GM19043 (cell line): ENCODE data around the gene DCDC1.
"Not testable (repeated sequence)": the region's sequence is repeated elsewhere in the genome, so short reads cannot be mapped to it uniquely, and the experiment has no call there.

Experiments
- ATAC-seq: cut with Tn5 transposase; IDR thresholded peaks from one replicate; pipeline ENCODE4 v1.9.1; 2021; ENCODE audit warnings: low read depth; ENCODE audit not compliant: unreplicated experiment

DCDC1 gene

DNA sequence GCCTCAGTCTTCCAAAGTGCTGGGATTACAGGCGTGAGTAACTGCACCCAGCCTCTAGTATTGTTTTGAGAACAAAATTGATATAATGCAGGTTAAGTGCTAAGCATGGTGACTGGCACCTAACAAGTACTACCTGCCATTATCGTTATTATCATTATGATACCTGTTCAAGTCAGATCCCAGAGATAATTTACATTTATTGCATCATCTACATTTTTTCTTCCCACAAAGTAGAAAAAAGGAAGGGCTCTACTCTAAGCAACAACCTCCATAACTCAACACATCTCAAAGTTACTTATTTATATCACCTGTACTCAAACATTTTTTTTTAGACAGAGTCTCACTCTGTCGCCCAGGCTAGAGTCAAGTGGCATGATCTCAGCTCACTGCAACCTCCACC lies 42.1 kb downstream of the DCDC1 start:
- no peak for ATAC-seq

DNA sequence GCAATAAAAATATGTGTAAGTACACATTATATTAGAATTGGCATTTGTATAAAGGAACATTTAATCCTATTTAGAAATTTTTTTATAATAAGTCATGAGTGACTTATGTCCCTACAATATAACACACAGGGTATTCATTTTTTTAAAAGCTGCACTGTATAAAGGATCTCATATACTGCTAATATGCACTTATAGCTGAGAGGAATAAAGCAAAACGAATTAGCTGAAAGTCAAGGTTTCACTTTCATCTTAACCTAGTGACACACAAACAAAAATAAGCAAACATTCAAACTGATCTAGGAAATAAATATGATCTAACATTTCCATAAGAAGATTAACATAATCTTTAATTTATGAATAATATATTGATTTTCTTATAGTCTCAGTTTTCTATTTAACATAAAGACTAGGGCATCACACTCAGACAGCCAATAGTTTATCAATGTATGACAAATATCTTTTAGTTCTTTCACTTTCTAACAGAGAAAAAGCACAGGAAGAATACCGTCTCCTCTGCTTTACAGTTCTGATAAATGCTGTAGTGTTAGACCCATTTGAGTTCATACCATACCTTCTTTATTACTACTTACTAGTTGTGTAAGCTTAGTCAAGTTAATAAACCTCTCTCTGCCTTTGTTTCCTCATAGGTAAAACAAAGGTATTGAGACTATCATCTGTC lies 42.9 kb downstream of the DCDC1 start:
- ATAC-seq, result peak; percentile 77

DNA sequence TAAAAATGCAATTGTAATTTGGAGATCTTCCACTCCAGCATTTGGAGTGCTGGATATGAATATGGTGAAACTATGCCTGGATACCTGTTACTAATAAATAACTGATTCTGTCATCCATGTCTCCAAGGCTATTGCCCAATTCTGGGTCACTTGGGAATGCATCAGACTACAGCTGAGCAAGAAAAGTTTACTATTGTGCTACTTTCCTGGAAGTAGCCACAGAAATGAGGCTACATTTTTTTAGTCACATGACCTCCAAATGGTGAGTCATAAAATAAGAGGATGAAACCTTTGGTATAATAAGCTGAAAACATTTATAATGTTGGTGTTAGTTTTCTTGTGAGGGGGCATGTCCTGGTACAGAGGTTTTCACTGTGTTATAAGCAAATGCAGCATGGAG lies 44.4 kb downstream of the DCDC1 start:
- no peak for ATAC-seq

DNA sequence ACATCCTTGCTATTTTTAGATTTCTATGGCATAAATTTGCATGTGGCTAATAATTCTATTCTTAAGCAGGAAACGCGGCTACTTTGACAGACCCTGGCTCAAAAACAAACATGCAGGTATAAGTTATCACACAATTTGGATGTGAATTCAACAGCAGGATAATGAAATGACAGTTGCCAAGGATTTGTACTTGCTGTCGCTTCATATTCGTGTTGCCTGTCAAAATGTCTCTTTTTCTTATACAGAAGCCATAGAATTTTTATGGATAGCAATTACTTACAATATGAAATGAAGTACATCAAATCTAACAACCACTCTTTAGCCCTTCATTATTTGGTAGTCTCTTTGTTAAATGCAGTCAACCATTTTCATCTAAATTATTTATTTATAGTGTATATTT lies 46.4 kb downstream of the DCDC1 start:
- ATAC-seq, result no peak

DNA sequence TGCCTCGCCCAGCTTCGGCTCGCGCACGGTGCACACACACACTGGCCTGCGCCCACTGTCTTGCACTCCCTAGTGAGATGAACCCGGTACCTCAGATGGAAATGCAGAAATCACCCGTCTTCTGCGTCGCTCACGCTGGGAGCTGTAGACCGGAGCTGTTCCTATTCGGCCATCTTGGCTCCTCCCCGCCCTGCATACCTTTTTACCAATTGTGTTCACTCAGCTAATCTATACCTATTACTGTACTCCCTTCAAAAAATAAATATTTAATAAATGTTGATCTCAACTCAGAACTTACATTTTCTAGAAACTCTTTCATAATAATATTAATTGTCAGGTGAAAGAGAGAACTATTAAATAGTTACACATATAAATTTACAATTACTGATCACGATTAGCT lies 48.0 kb downstream of the DCDC1 start:
- ATAC-seq, result not testable (repeated sequence)

DNA sequence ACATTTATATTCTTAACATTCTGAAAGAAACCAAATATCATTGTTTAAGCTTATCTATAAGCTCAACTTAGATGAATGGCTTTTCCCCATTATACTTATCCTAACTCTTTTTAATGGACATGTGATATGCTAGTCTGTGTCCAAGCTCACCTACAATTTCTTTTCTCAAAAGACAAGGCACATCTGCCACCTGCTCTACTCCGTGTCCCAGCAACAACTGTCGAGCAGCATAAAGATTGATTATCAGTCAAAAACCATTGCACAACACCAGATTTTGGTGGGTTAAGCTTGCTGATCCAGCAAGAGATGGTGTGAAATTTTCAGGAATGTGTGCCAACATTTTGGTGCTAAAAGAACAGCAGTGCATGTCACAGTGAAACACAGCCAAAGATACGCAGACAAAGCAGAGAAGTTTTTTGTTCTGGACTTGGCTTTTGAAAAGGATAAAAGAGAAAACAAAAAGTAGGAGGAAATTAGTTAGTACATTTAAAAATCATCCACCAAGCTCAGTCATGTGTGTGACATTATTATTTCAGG lies 65.8 kb downstream of the DCDC1 start:
- no peak for ATAC-seq

DNA sequence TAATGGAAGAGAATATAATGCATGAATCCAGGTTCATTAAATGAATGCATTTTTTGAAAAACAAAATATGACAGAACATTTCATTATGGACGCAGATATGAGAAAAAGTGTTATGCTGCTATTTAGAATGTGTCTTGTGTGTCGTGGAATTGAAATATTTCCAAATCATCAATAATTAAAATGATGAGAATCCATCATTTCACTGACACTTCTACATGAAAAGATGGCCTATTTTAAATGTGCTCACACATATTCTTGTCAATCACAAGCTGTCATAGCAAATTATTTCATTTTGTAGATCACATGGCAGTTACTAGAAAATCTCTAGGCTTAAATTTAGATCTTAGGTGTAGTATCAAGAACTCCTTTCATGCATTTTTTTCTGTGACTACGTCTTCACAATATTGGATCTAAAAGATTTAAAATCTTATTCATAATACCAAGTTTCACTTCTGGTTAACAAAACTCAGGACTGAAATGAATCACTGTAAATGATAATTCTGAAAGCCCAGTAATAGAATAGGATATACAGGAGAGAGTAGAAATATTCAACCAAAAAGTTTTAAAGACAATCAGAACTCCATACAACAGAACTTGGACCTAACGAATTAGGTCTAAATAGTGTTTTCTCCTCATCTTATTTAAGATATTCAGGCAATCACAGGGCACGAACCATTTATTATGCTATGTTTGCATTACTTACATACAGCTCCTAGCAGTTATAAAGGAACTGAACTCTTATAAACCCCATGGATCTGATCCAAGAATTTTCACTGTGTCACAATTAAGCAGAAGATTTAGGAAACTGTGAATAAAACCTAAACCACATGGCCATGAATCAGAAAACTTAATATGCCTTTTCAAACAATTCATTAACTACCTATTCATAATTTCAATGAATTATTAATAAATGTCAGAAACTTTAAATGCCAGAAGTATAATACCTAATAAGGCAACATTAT lies 67.7 kb downstream of the DCDC1 start:
- no peak for ATAC-seq

DNA sequence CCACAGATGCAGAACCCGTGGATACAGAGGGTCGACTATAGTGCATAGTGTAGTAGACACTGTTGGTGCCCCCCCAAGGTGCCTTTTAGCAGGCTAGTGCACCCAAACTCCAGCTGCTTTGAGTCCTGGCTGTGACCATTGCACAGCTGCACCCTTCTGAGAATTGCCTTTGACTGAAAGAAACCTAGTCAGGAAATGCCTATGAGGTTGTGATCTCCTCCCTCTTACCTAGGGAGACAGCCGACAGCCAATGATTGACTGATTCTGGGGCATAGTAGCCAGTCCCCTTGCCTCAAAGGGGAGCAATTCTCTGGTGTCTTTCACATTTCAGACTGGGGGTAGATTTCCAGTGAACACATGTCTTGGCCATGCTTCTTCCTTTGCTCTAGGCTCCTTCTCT lies 74.2 kb downstream of the DCDC1 start:
- no peak for ATAC-seq

DNA sequence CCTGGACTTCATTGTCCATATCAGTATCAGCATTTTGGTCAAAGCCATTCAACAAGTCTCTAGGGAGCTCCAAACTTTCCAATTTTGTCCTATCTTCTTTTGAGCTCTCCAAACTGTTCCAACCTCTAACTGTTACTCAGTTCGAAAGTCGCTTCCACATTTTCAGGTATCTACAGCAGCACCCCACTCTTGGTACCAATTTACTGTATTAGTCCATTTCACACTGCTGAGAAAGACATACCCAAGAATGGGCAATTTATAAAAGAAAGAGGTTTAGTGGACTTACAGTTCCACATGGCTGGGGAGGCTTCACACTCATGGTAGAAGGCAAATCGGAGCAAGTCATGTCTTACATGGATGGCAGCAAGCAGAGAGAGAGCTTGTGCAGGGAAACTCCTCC lies 96.0 kb downstream of the DCDC1 start:
- not testable (repeated sequence) for ATAC-seq

DNA sequence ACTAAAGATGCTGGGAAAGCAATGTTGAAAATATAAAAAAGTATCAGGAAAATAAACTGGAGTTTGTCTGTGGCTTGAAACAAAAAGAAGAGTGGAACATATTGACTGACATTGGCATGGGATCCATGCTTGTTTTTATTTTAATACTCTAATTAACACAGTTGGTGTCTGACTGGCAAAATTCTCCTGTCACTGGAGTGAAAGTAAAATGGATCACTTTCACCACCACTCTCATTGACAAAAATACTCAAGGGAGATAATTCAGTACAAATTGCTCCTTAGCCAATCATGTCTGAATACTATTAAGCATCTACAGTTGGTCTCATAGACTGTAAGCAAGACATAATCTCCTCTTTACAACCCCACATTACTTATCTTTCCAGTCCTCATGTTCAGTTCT lies 101.8 kb downstream of the DCDC1 start:
- ATAC-seq, result no peak

DNA sequence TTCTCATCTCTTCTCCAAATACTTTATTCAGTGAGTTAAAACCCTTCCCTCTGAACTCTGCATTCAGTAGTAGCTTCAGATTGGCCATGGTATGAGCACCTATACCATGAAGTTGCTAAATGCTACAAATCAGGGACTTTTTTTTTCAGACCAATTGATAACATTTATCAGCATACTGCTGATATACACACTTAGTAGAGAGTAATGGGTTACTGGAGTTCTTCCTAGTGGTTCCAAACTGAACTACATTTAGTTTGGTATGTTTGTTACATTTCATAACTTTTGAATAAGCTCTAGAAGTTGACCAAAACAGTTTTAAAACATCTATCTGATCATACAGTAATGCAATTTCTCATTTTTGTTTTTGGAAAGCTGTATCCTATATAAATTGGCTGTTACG lies 104.7 kb downstream of the DCDC1 start:
- ATAC-seq, result no peak

DNA sequence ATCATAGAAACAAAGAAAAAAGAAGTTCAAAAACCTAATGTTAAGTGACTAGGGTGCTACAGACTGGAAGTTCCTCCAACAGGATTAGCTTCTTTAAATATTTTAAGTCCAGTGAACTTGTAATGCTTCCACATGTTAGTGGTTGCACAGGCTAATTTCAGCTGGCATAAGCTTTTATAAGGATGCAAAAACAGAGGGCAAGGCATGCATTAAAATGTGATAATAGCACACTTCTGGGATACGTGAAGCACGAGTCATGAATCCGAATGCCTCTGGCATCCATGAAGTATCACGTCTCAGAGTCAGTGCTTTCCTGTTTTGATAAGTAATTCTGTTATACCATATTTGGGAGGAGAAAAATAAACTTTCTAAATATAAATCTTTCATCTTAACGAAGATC lies 106.8 kb downstream of the DCDC1 start:
- no peak for ATAC-seq

DNA sequence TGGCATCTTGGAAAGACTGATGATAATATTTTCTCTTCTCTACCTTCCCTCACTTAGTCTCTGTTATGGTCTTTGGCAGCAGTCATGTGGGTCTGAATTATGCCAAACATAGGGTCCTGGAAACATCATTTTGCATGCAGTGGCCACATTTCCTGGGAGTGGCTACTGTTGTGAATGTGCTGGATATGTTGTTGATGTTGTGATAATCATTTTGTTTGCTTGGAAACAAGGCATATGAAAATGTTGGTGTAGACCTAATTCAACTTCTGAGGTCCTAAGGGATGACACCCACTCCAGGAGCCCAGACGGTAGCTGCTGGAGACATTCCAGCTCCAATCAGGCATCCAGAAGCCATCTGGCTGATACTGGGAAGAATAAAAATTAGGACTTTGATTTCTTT lies 109.7 kb downstream of the DCDC1 start:
- ATAC-seq, result no peak

DNA sequence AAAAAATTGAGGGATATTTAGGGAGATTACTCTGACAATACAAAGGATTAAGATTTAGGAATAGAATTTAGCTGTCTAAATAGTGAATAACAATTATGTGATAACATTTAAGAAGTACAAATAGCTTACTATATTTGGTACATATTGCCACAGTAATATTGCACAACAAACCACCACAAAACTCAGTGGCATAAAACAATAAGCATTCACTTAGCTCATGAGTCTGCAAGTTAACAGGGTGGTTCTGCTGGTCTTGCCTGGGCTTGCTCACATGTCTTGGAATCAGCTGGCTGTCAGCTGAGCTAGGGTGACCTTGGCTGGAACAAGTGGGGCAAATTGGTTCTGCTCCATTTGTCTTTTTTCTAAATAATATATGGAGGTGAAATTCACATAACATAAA lies 115.1 kb downstream of the DCDC1 start:
- ATAC-seq, result no peak

DNA sequence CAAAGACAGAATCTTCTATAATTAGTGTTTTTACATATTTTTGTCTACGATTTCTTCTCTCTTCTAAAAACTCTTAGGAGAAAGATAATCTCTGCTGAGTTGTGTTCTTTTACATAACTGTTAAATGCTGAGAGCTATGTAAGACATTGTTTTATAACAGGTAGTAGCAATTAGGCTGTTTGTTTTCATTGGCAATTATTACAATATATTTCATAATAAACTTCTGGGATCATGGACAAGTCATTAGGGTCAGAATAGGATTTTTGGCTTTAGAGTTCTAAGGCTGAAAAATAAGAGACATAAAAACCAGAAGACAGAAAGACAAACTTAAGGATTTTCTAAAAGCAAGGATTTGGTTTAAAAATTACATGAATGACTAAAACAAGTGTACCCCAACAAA lies 120.8 kb downstream of the DCDC1 start:
- no peak for ATAC-seq

DNA sequence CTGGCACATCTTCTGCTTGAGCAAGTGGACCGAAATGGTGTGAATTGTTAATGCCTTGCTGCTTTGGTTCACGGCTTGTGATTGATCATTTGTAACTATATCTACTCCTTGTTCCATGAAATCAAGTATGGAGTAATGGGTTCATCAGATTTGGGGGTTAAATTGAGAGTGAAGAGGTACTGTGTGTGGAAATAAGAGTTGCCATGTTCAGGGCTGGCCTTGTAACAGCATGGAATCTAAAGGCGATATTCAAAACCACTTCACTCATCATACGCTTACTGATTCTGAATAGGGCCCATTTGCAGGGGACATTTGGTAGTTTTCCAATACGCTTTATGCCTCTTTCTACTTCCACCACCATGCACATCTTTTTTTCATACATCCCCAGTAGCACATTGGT lies 122.2 kb downstream of the DCDC1 start:
- no peak for ATAC-seq

DNA sequence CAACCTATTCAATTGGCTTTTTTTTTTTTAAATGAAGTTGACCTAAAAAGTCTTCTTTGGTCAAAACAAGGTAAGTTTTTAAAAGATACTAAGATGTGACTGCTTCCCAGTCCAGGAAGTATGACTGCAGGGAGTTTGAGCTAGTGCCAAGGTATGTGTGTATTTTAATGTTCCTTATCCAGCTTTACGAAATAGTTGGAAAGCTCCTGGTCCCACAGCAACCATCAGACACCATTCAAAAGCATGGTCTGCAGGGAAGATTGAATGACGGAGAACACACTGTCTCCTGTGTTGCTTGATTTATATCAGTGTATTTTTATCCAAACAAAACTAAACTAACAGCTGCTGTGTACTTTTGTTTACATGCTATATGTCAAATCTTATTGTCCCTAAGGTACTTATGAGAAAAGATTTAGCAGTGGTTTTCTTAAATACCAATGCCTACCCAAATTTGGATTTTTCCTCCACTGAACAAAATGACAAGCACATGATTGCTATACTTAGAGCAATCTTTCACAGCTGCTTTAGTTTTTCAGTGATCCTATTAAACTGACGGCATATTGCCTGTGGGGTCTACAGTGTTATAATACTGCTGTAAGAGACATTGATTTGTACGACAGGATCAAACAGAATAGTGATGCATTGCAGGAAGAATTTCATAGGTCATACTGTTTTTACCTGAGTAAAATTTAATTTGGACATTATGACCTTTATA lies 122.9 kb downstream of the DCDC1 start:
- ATAC-seq, result no peak

DNA sequence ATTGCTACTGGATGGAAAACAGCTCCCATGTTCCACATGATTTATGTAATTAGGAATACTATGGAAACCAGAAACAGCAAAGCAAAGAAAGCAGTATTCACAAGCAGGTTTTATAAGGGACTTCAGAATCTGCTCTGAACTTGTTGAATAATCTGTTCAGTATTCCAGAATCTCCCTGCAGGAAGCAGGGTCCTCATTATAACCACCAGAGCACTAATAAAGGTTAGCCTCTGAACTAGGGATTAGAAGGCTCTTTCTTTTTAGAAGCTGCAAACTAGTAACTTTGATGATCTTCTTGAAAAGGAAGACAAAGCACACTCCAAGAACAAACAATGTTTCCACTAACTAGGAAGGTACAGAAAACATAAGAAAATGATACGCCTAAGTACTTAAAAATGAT lies 125.8 kb downstream of the DCDC1 start:
- no peak for ATAC-seq

DNA sequence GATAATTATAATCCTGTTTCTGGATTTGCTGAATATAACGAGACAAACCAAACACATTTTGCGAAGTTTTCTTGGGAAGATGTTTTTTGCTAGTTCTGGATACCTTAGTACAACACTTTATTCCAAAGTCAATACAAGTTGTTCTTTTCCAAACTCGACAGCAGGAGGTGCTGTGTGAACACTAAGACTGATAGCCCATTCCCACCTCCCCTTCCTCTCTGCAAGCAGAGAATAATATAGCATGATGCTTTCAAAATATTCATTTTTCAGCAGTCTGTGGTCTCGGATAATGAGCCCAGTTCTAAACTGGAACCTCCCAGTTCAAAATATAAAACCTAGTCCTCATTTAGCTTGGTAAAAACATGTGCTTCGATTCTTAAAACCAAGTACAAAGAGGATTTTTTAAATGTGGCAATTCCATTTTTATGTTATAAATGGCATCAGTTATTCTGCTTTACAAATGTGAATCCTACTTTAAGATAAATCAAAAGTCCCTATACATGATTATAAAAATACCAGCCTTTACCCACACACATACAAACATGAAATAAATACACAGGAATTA lies 129.1 kb downstream of the DCDC1 start:
- ATAC-seq, result no peak

DNA sequence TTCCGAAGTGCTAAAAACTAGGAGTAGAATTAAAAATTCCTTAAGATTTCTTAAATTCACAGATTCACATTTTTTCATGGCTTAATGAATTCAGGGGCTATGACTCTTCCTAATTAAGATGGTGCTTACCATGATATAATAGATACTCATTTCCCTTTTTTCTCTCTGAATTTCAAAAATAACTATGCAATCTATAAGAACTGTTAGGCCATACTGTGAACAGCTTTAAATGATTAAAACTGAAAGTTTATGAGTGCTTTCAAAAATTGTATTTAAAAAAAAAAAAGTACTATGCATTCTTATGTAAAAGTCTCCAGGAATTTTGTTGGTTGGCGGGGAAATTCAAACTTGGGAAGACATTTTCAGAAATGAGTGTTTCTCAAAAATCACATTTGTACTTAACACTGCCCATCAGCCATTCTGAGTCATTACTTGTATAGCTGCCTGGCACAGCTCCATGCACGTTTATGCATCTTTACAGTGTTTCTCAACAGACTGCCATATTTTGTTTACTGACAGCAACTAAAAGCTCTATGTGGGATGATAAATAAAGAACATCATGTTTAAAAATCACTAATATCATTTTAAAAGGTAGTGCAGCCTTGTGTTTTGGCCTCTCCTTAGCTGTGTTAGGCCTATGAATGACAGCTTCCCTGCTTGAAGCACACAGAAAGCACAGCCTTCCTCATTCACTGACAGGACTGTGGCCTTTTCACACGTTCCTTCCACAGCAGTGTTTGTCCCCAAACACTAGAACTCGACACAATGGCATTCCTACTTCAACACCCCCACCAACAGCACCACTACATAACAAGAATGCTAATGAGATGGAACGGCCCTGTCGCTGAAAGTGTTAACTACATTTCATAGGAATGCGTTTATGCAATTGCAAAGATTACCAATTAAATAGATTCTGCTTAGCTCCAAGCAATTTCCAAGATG lies 131.4 kb downstream of the DCDC1 start:
- no peak for ATAC-seq
